BE2C (cell line): ENCODE data around the gene PCIF1.

Source experiments
- DNase-seq: peaks from one replicate; pipeline ENCODE4 v3.0.0-alpha.2; 2020
- H3K27me3 ChIP-seq: fragments of 250-450 bp; sonication (Bioruptor Pico); 2 replicates; pipeline ENCODE4 v1.5.1; 2020; ENCODE audit warnings: mild to moderate bottlenecking
- H3K36me3 ChIP-seq: fragments of 250-450 bp; sonication (Bioruptor Pico); 2 replicates; pipeline ENCODE4 v1.5.1; 2020; ENCODE audit warnings: mild to moderate bottlenecking
- H3K4me1 ChIP-seq: fragments of 250-450 bp; sonication (Bioruptor Pico); 2 replicates; pipeline ENCODE4 v1.5.1; 2020
- H3K4me3 ChIP-seq: 2 replicates; pipeline ENCODE4 v1.5.1; 2011; ENCODE audit warnings: low read depth, low read length
- H3K9me3 ChIP-seq: fragments of 250-450 bp; sonication (Bioruptor Pico); 2 replicates; pipeline ENCODE4 v1.5.1; 2020
- TF ChIP-seq, protein P1 (sequence below): IDR thresholded peaks from 2 replicates; pipeline ENCODE4 v1.5.1; 2012; ENCODE audit warnings: mild to moderate bottlenecking, low read depth, low read length

Gene PCIF1

DNA sequence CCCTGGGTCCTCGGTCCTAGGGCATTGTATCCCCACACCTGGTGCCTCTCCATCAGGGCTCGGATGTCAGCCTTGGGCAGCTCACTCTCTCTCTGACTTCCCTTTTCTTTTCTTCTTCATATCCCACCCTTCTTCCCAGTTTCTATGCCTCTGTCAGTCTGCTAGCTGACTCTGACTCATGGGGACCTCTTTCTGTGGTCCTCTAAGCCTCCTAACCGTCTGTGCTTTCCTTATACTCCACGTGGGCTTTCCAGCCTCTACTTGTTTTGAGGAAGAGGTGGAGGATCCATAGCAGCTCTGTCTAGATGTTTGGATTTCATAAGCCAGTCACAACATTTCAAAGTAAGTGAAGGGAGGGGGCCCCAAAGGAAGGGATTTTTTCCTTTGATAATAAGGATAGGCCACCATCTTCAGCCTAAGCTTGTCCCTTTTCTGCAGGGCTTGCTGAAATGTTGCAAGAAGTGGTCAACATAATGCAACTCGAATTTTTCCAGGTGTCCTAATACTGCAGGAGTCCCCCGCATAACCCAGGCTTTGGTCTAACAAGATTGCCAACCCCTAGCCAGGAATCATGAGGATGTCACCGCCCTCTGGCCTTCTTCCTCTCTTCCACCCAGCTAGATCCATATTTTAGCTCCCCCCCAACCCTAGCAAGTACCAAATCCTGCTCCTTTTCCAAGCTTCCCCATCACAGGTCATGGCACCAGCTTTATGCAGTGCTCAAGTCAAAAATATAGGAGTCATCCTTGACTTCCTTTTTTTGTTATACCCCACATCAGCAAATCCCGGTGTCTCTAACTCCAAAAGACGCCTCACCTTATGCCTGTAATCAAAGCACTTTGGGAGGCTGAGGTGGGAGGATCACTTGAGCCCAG lies 13.8 kb upstream of the PCIF1 start:
- H3K4me1 ChIP-seq, result no peaks in the 10 kb centered on the region
- no peaks in the 10 kb centered on the region for H3K36me3 ChIP-seq
- TF ChIP-seq, protein P1, sequence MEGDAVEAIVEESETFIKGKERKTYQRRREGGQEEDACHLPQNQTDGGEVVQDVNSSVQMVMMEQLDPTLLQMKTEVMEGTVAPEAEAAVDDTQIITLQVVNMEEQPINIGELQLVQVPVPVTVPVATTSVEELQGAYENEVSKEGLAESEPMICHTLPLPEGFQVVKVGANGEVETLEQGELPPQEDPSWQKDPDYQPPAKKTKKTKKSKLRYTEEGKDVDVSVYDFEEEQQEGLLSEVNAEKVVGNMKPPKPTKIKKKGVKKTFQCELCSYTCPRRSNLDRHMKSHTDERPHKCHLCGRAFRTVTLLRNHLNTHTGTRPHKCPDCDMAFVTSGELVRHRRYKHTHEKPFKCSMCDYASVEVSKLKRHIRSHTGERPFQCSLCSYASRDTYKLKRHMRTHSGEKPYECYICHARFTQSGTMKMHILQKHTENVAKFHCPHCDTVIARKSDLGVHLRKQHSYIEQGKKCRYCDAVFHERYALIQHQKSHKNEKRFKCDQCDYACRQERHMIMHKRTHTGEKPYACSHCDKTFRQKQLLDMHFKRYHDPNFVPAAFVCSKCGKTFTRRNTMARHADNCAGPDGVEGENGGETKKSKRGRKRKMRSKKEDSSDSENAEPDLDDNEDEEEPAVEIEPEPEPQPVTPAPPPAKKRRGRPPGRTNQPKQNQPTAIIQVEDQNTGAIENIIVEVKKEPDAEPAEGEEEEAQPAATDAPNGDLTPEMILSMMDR, result no peak
- no peaks in the 10 kb centered on the region for H3K9me3 ChIP-seq
- no peaks in the 10 kb centered on the region for H3K27me3 ChIP-seq
- no peak for DNase-seq
- H3K4me3 ChIP-seq, result no peak overlapping the region

DNA sequence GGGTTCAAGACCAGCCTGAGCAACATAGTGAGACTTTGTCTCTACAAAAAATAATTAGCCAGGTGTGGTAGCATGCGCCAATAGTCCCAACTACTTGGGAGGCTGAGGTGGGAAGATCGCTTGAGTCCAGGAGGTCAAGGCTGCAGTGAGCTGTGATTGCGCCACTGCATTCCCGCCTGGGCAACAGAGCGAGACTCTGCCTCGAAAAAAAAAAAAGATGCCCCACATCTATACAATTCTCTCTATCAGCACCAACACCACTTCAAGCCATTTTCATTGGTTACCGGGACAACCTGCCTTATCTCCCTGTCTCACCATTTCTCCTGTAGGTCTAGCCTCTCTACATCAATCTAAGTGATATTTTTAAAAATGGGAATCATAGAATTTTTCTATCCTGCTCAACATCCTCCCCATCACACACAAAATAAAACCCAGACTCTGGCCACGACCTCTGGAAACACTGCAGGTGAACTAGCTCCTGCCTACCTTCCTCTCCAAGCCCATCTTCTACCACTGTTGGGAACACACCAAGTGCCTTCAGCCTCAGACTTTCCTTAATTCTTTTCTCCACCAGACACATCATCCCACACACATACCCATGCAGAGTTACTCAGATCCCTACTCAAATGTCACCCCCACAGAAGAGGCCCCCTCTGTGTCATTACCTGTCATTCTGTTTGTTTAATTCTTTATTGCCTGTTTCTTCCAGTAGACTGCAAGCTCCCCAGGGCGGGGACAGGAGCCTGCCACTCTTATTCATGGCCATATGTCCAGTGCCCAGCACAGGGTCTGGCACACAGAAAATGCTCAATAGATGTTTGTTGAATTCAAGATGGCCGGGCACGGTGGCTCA lies 12.9 kb upstream of the PCIF1 start:
- no peaks in the 10 kb centered on the region for H3K9me3 ChIP-seq
- no peaks in the 10 kb centered on the region for H3K4me1 ChIP-seq
- H3K4me3 ChIP-seq, result no peak overlapping the region
- TF ChIP-seq, protein P1, result no peak
- no peaks in the 10 kb centered on the region for H3K27me3 ChIP-seq
- H3K36me3 ChIP-seq, result no peaks in the 10 kb centered on the region
- no peak for DNase-seq

DNA sequence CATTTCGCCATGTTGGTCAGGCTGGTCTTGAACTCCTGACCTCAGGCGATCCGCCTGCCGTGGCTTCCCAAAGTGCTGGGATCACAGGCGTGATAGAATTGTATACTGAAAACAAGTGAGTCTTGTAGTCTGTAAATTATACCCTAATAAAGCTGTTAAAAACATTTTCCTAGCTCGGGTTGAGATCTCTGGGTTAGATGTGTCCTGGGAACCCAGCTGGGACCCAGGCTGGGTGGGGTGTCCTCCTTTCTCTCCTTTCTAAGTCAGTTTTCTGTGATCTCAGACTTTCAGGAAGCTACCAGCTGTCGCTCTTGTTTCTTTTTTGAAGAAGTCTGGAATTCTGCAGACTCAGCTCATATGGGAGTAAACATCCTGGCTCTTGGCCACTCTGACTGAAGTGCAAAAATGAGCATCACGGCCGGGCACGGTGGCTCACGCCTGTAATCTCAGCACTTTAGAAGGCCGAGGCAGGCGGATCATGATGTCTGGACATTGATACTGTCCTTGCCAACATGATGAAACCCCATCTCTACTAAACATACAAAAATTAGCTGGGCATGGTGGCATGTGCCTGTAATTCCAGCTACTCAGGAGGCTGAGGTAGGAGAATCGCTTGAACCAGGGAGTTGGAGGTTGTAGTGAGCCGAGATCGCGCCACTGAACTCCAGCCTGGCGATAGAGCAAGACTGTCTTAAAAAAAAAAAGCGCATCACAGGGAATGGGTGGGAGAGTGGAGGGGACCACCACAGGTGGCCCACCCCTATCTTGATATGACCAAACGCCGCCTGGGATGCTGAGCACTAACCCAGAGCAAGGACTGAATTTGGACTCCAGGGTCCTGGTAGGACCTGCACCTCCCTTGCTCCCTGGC lies 9.9 kb upstream of the PCIF1 start:
- Histone ChIP-seq H3K4me3 (no peak overlapping the region), H3K4me1 (no peaks in the 10 kb centered on the region), H3K36me3 (no peaks in the 10 kb centered on the region), H3K9me3 (no peaks in the 10 kb centered on the region), H3K27me3 (no peaks in the 10 kb centered on the region)
- no peak for DNase-seq
- TF ChIP-seq, protein P1, result no peak

DNA sequence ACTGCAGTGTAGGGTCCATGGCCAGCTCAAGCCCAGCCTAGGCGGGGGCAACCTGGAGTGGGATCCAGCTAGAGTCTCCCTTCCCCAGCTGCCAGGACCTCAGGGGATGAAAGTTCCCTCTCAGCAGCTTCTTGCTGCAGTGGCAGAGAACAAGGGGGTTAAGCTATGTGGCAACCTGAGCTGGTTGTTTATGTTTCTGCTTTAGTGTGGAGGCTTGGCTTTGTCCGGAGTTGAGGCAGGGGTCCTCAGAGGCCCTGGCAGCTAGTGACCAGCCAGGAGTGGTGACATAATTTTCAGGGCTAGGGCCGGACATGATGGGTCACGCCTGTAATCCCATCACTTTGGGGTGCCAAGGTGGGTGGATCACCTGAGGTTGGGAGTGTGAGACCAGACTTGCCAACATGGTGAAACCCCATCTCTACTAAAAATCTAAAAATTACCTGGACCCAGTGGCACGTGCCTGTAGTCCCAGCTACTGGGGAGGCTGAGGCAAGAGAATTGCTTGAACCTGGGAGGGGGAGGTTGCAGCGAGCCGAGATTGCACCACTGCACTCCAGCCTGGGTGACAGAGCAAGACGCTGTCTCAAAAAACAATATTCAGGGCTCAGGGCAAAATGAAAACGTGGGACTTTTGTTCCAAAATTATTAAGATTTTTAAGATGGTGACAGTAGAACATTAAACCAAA lies 8.5 kb upstream of the PCIF1 start:
- Histone ChIP-seq H3K27me3 (no peaks in the 10 kb centered on the region), H3K36me3 (no peaks in the 10 kb centered on the region), H3K4me1 (no peaks in the 10 kb centered on the region), H3K4me3 (no peak overlapping the region), H3K9me3 (no peaks in the 10 kb centered on the region)
- DNase-seq, result no peak
- TF ChIP-seq, protein P1, result no peak

DNA sequence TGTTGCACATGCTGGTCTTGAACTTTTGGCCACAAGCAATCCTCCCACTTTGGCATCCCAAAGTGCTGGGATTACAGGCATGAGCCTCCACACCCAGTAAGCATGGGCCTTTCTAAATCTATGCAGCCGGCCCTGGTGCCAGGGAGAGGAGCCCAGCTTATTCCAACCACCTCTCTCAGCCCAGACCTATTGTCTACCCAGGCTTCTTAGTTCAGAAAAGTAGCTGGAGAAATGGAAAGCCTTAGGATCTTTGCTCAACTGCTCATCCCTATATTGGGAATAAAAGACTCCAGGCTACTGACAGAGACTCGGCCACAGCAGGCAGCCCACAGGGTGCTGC lies 7.8 kb upstream of the PCIF1 start:
- no peak for DNase-seq
- Histone ChIP-seq H3K4me1 (no peaks in the 10 kb centered on the region), H3K4me3 (no peak overlapping the region), H3K9me3 (no peaks in the 10 kb centered on the region), H3K36me3 (no peaks in the 10 kb centered on the region), H3K27me3 (no peaks in the 10 kb centered on the region)
- TF ChIP-seq, protein P1, result no peak
